Neural cell (in vitro differentiated cells): ENCODE data around the gene COPA.

Experiments
- CTCF ChIP-seq: fragments of 450-650 bp; IDR thresholded peaks from 2 replicates; pipeline ENCODE4 v1.5.1; 2014; ENCODE audit warnings: antibody characterized with exemption, mild to moderate bottlenecking, moderate library complexity; ENCODE audit not compliant: poor library complexity, severe bottlenecking
- EP300 ChIP-seq: fragments of 450-650 bp; conservative IDR thresholded peaks from 2 replicates; pipeline ENCODE4 v1.6.1; 2014; ENCODE audit warnings: antibody characterized with exemption, mild to moderate bottlenecking, moderate library complexity; ENCODE audit not compliant: poor library complexity, severe bottlenecking
- EZH2 ChIP-seq: fragments of 200-600, 300-800 bp; shearing (Covaris generic), sonication (generic); IDR thresholded peaks from 2 replicates; pipeline ENCODE4 v1.6.1; 2014; ENCODE audit warnings: antibody characterized with exemption, low read length, borderline replicate concordance, mild to moderate bottlenecking; ENCODE audit not compliant: insufficient read depth, poor library complexity, severe bottlenecking
- MXI1 ChIP-seq: fragments of 450-650 bp; conservative IDR thresholded peaks from 2 replicates; pipeline ENCODE4 v1.6.1; 2014; ENCODE audit warnings: antibody characterized with exemption, mild to moderate bottlenecking; ENCODE audit not compliant: poor library complexity, severe bottlenecking
- POLR2AphosphoS5 ChIP-seq: IDR thresholded peaks from 2 replicates; pipeline ENCODE4 v1.6.1; 2012
- RAD21 ChIP-seq: fragments of 450-650 bp; conservative IDR thresholded peaks from 2 replicates; pipeline ENCODE4 v1.6.1; 2014; ENCODE audit warnings: antibody characterized with exemption, mild to moderate bottlenecking, moderate library complexity
- SMC3 ChIP-seq: fragments of 450-650 bp; conservative IDR thresholded peaks from 2 replicates; pipeline ENCODE4 v1.6.1; 2014; ENCODE audit warnings: antibody characterized with exemption, mild to moderate bottlenecking, moderate library complexity; ENCODE audit not compliant: poor library complexity
- TAF1 ChIP-seq: IDR thresholded peaks from 2 replicates; pipeline ENCODE4 v1.6.1; 2012; ENCODE audit warnings: low read depth

- TF ChIP-seq CTCF (no peak), EP300 (no peak), SMC3 (no peak), TAF1 (no peak), POLR2AphosphoS5 (no peak), RAD21 (no peak), MXI1 (no peak), EZH2 (no peak)
Observed at GRCh38 chr1:160357286-160358002, 14.4 kb upstream of the COPA start.
